HG02678 (cell line): ENCODE results near the gene TSR3.

Source experiments
- ATAC-seq: cut with Tn5 transposase; IDR thresholded peaks from one replicate; pipeline ENCODE4 v1.9.1; 2021; ENCODE audit warnings: mild to moderate bottlenecking, moderate library complexity; ENCODE audit not compliant: unreplicated experiment

TSR3 gene

GRCh38 chr16:1378087-1378803, 26.6 kb upstream of the TSR3 start:
- ATAC-seq, result no peak

GRCh38 chr16:1377406-1378010, 25.8 kb upstream of the TSR3 start:
- no peak for ATAC-seq

- no peak for ATAC-seq
Measured at GRCh38 chr16:1375741-1376410, 24.2 kb upstream of the TSR3 start.

GRCh38 chr16:1375298-1375640, 23.6 kb upstream of the TSR3 start:
- ATAC-seq, result no peak

GRCh38 chr16:1374418-1375297, 23.0 kb upstream of the TSR3 start:
- no peak for ATAC-seq

GRCh38 chr16:1372292-1372950, 20.7 kb upstream of the TSR3 start:
- no peak for ATAC-seq

GRCh38 chr16:1371054-1371978, 19.6 kb upstream of the TSR3 start:
- ATAC-seq, result no peak

GRCh38 chr16:1367486-1368174, 16.0 kb upstream of the TSR3 start:
- ATAC-seq, result no peak

GRCh38 chr16:1366712-1367299, 15.1 kb upstream of the TSR3 start:
- ATAC-seq, result no peak

- ATAC-seq, result no peak
Measured at GRCh38 chr16:1366060-1366711, 14.5 kb upstream of the TSR3 start.

- no peak for ATAC-seq
Measured at GRCh38 chr16:1364510-1364909, 12.8 kb upstream of the TSR3 start.

GRCh38 chr16:1363501-1364041, 11.9 kb upstream of the TSR3 start:
- ATAC-seq, result no peak

- ATAC-seq, result no peak
Measured at GRCh38 chr16:1362807-1363206, 11.1 kb upstream of the TSR3 start.

GRCh38 chr16:1361685-1362360, 10.1 kb upstream of the TSR3 start:
- ATAC-seq, result no peak

GRCh38 chr16:1357906-1358566, 6.4 kb upstream of the TSR3 start:
- ATAC-seq, result no peak

GRCh38 chr16:1356061-1356900, 4.6 kb upstream of the TSR3 start:
- no peak for ATAC-seq
